ENCODE measurements around the gene FAM24A.
"Not testable (repeated sequence)": the region's sequence is repeated elsewhere in the genome, so short reads cannot be mapped to it uniquely, and the experiment has no call there.

Gene FAM24A, protein sequence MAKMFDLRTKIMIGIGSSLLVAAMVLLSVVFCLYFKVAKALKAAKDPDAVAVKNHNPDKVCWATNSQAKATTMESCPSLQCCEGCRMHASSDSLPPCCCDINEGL

DNA sequence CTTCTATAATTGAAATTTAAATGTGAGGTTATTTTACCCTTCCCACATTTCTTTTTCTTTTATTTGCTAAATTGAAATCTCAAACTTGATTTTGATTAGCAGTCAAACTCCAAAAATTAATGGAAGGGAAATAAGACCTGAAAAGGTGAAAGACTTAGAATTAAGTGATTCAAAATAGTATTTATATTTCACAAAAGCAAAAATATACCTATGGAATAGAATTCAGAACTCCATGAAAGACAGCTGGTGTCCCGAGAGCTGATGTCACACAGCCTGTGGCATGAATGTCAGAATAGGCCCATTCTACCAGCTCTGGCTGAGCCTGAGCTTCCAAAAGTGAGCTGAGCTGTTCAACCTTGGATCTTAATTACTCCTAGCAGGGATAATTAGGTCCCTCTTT, at the start of gene FAM24A:
Gene FAM24A (plus strand): TSS at position 301 of the 400 bp plus-strand sequence. CDS start 1,025 bp downstream, outside the sequence.
- no peak within 1 kb of the TSS for H2AFZ ChIP-seq (ENCODE audit: low read depth, low read length)
- H3K9me3 ChIP-seq (ENCODE audit: low read length) = no peaks in the 10 kb centered on the region
- H3K4me1 ChIP-seq (ENCODE audit: insufficient read depth, low read length) = no peaks in the 10 kb centered on the region
- H3K36me3 ChIP-seq (ENCODE audit: insufficient read depth, low read length) = no peaks in the 10 kb centered on the region
- H3K4me3 ChIP-seq (ENCODE audit: low read length) = no peak within 1 kb of the TSS
- peaks cover 5% of the 10 kb centered on the region for H3K27me3 ChIP-seq (ENCODE audit: insufficient read depth, low read length)

DNA sequence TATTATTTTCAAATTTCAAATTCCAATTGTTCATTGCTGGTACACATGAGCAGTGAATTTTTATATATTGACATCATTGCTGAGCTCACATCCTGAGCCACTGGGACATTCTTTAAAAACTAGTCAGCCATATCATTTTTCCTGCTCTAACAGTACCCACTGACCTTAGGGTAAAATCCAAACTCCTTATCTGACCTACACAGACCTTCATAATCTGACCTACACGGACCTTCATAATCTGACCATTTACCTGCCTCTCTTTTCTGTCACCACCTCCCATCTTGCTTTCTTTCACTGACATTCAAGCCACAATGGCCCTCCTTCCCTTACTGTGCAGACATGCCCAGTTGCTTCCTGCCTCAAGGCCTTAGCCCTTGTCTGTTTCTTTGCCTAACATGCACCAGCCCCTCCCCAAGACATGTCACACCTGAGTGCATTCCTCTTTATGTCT, 48.7 kb upstream of the FAM24A start:
- H3K4me3 ChIP-seq (ENCODE audit: low read length) = no peak overlapping the region
- no peaks in the 10 kb centered on the region for H3K9me3 ChIP-seq (ENCODE audit: low read length)
- H2AFZ ChIP-seq (ENCODE audit: low read depth, low read length) = no peak overlapping the region
- H3K4me1 ChIP-seq (ENCODE audit: insufficient read depth, low read length) = no peaks in the 10 kb centered on the region
- no peaks in the 10 kb centered on the region for H3K36me3 ChIP-seq (ENCODE audit: insufficient read depth, low read length)
- H3K27me3 ChIP-seq (ENCODE audit: insufficient read depth, low read length) = peaks cover 3% of the 10 kb centered on the region

DNA sequence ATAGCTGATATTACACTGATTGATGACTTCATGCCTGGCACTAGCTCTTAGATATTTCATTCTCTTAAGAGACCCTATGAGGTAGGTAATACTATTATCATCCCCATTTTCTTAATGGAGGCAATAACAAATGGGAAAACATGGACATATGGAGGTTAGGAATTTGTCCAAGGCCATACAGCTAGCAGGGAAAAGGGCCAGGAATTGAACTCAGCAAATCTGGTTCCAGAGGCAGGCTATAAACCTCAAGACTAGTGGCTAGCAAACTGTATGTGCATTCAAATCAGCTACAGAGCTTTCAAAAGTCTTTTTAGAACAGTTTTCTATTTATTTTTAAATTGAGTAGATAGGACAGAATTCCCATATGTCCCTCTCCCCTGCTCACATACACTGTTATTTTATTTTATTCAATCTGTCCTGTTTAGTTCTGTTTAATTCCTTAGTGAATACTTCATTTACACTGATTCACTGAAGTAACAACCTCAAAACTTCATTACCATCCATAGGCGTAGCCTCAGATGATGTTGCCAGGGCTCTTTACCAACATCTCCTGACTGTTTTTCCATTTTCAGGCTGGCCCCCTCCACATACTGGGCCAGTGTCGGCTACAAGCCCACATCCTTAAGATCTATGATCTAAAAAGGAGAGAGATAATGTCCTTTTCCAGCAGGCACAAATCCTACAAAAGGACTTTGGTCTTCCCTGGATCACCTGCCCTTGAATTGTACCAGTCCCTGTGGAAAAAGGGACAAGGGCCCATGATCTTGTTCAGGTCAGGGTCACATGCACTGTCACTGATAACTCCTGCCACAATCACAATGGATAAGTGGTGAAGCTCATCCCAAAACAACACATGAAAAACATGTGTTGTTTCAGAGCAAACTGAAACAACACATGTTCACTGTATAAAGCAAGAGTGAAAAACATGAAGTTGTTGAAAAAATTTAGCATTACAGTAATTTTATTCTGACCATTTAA, 46.9 kb upstream of the FAM24A start:
- H3K4me3 ChIP-seq (ENCODE audit: low read length) = no peak overlapping the region
- H3K36me3 ChIP-seq (ENCODE audit: insufficient read depth, low read length) = no peaks in the 10 kb centered on the region
- H3K27me3 ChIP-seq (ENCODE audit: insufficient read depth, low read length) = peaks cover 3% of the 10 kb centered on the region
- no peaks in the 10 kb centered on the region for H3K9me3 ChIP-seq (ENCODE audit: low read length)
- no peaks in the 10 kb centered on the region for H3K4me1 ChIP-seq (ENCODE audit: insufficient read depth, low read length)
- no peak overlapping the region for H2AFZ ChIP-seq (ENCODE audit: low read depth, low read length)

DNA sequence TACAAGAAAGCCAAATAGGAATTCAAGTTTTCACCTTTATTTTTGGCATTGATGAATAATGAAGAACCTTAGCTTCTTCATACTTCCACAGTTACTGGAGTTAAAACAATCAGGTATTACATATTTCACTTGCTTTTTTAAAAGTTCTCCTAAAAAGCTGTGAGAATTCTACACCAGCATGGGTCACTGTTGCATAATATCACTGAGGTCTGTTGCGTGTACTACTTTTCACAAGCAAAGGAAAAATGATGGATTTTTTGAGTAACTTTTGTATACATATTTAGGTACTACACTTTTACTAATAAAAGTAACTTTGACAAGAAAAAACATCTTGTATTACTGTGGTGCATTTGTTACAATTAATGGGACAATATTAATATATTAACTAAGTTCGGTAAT, 46.2 kb upstream of the FAM24A start:
- Histone ChIP-seq H3K36me3 (ENCODE audit: insufficient read depth, low read length) (no peaks in the 10 kb centered on the region), H3K9me3 (ENCODE audit: low read length) (no peaks in the 10 kb centered on the region), H2AFZ (ENCODE audit: low read depth, low read length) (no peak overlapping the region), H3K27me3 (ENCODE audit: insufficient read depth, low read length) (peaks cover 3% of the 10 kb centered on the region), H3K4me3 (ENCODE audit: low read length) (no peak overlapping the region), H3K4me1 (ENCODE audit: insufficient read depth, low read length) (no peaks in the 10 kb centered on the region)

DNA sequence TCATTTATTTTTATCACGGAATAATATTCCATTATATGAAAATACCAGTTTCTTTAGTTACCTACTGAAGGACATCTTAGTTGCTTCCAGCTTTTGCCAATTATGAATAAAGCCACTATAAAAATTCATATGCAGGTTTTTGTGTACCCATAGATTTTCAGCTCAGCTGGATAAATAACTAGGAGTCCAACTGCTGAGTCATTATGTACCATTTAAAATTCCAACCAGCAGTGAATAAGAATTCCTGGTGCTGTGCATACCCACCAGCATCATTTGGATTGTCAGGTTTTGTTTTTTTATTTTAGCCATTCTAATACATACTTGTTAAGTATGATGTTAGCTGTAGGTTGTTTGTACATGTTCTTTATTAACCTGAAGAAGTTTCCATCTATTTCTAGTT, 45.5 kb upstream of the FAM24A start:
- H3K36me3 ChIP-seq (ENCODE audit: insufficient read depth, low read length) = no peaks in the 10 kb centered on the region
- H3K27me3 ChIP-seq (ENCODE audit: insufficient read depth, low read length) = peaks cover 3% of the 10 kb centered on the region
- H3K4me3 ChIP-seq (ENCODE audit: low read length) = no peak overlapping the region
- no peak overlapping the region for H2AFZ ChIP-seq (ENCODE audit: low read depth, low read length)
- no peaks in the 10 kb centered on the region for H3K9me3 ChIP-seq (ENCODE audit: low read length)
- H3K4me1 ChIP-seq (ENCODE audit: insufficient read depth, low read length) = no peaks in the 10 kb centered on the region

DNA sequence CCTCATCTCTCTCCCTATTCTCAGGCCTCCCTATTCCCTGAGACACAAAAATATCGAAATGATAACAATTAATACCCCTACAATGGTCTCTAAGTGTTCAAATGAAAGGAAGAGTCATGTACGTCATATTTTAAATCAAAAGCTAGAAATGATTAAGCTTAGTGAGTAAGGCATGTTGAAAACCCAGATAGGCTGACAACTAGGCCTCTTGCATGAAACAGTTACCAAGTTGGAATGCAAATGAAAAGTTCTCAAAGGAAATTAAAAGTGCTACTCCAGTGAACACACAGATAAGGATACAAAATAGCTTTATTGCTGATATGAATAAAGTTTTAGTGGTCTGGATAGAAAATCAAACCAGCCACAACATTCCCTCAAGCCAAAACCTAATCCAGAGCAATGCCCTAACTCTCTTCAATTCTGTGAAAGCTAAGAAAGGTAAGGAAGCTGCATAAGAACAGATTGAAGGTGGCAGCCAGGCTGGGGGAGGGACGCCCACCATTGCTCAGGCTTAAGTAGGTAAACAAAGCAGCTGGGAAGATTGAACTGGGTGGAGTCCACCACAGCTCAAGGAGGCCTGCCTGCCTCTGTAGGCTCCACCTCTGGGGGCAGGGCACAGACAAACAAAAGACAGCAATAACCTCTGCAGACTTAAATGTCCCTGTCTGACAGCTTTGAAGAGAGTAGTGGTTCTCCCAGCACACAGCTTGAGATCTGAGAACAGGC, 43.5 kb upstream of the FAM24A start:
- H2AFZ ChIP-seq (ENCODE audit: low read depth, low read length); H3K4me1 ChIP-seq (ENCODE audit: insufficient read depth, low read length); H3K9me3 ChIP-seq (ENCODE audit: low read length); H3K36me3 ChIP-seq (ENCODE audit: insufficient read depth, low read length); H3K27me3 ChIP-seq (ENCODE audit: insufficient read depth, low read length); H3K4me3 ChIP-seq (ENCODE audit: low read length): not testable (repeated sequence)

DNA sequence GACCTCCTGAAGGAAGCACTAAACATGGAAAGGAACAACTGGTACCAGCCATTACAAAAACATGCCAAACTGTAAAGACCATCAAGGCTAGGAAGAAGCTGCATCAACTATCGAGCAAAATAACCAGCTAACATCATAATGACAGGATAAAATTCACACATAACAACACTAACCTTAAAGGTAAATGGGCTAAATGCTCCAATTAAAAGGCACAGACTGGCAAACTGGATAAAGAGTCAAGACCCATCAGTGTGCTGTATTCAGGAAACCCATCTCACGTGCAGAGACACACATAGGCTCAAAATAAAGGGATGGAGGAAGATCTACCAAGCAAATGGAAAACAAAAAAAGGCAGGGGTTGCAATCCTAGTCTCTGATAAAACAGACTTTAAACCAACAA, 41.6 kb upstream of the FAM24A start:
- not testable (repeated sequence) for H3K9me3 ChIP-seq (ENCODE audit: low read length); H2AFZ ChIP-seq (ENCODE audit: low read depth, low read length); H3K36me3 ChIP-seq (ENCODE audit: insufficient read depth, low read length); H3K4me3 ChIP-seq (ENCODE audit: low read length); H3K27me3 ChIP-seq (ENCODE audit: insufficient read depth, low read length); H3K4me1 ChIP-seq (ENCODE audit: insufficient read depth, low read length)

DNA sequence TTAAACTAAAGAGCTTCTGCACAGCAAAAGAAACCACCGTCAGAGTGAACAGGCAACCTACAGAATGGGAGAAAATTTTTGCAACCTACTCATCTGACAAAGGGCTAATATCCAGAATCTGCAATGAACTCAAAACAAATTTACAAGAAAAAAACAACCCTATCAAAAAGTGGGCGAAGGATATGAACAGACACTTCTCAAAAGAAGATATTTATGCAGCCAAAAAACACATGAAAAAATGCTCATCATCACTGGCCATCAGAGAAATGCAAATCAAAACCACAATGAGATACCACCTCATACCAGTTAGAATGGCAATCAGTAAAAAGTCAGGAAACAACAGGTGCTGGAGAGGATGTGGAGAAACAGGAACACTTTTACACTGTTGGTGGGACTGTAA, 38.5 kb upstream of the FAM24A start:
- not testable (repeated sequence) for H3K9me3 ChIP-seq (ENCODE audit: low read length); H3K27me3 ChIP-seq (ENCODE audit: insufficient read depth, low read length); H3K4me3 ChIP-seq (ENCODE audit: low read length); H3K4me1 ChIP-seq (ENCODE audit: insufficient read depth, low read length); H3K36me3 ChIP-seq (ENCODE audit: insufficient read depth, low read length); H2AFZ ChIP-seq (ENCODE audit: low read depth, low read length)

DNA sequence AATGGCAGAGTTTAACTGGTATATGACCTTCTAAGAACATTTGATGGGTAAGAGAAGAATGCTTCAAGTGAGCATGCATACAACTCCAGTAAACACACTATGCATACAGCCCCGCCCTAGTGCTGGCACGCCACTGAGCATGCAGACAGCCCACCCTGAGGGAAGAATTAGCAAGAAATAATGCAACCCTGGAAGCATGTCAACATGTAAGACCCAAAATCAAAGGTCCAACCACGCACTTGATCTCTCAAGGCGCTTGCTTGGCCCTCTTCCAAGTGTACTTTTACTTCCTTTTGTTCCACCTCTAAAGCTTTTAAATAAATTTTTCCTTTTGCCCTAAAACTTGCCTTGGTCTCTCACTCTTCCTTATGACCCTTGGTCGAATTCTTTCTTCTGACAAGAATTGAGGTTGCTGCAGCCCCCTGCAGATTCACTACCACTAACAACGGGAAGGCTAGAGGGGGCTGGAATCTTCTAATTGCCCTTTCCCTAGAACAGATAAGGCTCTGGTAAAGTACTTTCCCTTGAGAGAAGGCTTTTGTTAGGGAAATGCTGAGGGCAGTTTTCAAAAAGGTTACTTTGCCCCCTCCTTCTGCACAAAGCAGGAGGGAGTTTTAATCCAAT, 34.5 kb upstream of the FAM24A start:
- no peaks in the 10 kb centered on the region for H3K9me3 ChIP-seq (ENCODE audit: low read length)
- no peak overlapping the region for H3K4me3 ChIP-seq (ENCODE audit: low read length)
- no peaks in the 10 kb centered on the region for H3K27me3 ChIP-seq (ENCODE audit: insufficient read depth, low read length)
- H2AFZ ChIP-seq (ENCODE audit: low read depth, low read length) = no peak overlapping the region
- no peaks in the 10 kb centered on the region for H3K36me3 ChIP-seq (ENCODE audit: insufficient read depth, low read length)
- H3K4me1 ChIP-seq (ENCODE audit: insufficient read depth, low read length) = peaks cover 17% of the 10 kb centered on the region

DNA sequence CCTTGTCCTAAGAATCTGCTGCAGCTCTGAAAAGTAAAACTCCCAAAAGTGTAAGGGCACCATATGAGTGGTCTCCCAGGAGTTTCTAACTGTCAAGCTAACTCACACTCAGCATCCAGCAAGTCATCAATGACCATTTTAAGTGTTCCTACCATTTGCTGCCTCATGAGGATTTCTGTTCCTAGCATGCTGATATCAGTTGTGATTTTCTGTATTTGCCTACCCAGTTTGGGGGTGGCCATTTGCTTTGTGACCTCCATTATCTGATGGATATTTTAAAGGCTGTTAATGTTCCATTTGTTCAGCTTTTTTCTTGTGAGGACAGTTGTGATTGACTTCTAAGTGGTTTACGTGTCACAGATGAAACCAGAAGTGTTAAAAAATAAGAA, 33.9 kb upstream of the FAM24A start:
- Histone ChIP-seq H2AFZ (ENCODE audit: low read depth, low read length) (no peak overlapping the region), H3K9me3 (ENCODE audit: low read length) (no peaks in the 10 kb centered on the region), H3K4me3 (ENCODE audit: low read length) (no peak overlapping the region), H3K4me1 (ENCODE audit: insufficient read depth, low read length) (peaks cover 17% of the 10 kb centered on the region), H3K27me3 (ENCODE audit: insufficient read depth, low read length) (no peaks in the 10 kb centered on the region), H3K36me3 (ENCODE audit: insufficient read depth, low read length) (no peaks in the 10 kb centered on the region)

DNA sequence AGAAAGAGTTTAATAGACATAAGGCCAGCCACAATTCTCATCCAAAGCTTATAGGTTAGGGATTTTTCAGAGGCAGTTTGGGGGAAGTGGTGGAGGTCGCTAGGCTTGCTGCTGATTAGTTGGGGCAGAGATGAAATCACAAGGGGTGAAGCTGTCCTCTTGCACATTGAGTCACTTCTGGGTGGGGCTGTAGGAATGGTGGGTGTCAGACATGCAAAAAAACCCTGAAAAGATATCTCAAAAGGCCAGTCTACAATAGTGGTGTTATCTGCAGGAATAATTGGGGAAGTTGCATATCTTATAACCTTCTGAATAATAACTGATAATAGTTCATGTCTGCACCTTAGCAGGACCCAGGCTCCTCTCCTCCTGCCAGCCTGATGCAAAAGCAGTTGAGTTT, 33.1 kb upstream of the FAM24A start:
- no peaks in the 10 kb centered on the region for H3K27me3 ChIP-seq (ENCODE audit: insufficient read depth, low read length)
- no peaks in the 10 kb centered on the region for H3K36me3 ChIP-seq (ENCODE audit: insufficient read depth, low read length)
- H3K4me3 ChIP-seq (ENCODE audit: low read length) = no peak overlapping the region
- no peaks in the 10 kb centered on the region for H3K9me3 ChIP-seq (ENCODE audit: low read length)
- H3K4me1 ChIP-seq (ENCODE audit: insufficient read depth, low read length) = peaks cover 17% of the 10 kb centered on the region
- H2AFZ ChIP-seq (ENCODE audit: low read depth, low read length) = no peak overlapping the region

DNA sequence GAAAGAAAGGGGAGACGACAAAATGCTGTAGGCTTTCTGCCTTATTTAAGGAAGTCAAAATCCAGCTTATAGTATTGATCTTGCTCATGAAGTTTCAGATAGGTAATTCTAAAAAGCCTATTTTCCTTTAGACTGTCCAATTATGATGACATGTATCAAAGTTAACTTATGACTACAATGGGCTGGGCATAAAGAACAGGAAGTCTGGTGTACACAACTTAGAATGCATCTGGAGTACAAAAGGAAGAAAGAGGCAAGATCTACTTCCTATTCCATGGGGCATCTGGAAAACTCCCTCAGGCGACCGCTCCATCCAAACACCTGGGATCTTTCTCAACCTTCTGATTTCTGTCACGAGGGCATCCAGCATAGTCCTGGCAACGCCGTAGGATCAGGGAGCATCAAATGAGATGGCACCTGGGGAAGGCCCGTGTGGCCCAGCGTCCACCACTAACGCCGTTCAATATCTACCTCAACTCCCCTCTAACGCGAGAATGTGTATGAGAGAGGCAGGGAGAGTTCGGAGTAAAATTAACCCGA, 31.5 kb upstream of the FAM24A start:
- peaks cover 17% of the 10 kb centered on the region for H3K4me1 ChIP-seq (ENCODE audit: insufficient read depth, low read length)
- H3K4me3 ChIP-seq (ENCODE audit: low read length) = no peak overlapping the region
- no peaks in the 10 kb centered on the region for H3K9me3 ChIP-seq (ENCODE audit: low read length)
- no peaks in the 10 kb centered on the region for H3K36me3 ChIP-seq (ENCODE audit: insufficient read depth, low read length)
- H2AFZ ChIP-seq (ENCODE audit: low read depth, low read length) = no peak overlapping the region
- peaks cover 4% of the 10 kb centered on the region for H3K27me3 ChIP-seq (ENCODE audit: insufficient read depth, low read length)

Data from neuron (in vitro differentiated cells).